GM12875 (cell line): ENCODE results near the gene ACOT13.
"Not testable (repeated sequence)": the region's sequence is repeated elsewhere in the genome, so short reads cannot be mapped to it uniquely, and the experiment has no call there.

Source experiments
- H3K4me3 ChIP-seq: one replicate; pipeline ENCODE4 v1.5.1; 2011; ENCODE audit warnings: low read depth, low read length, control low read depth
- TF ChIP-seq, protein P1 (sequence below): IDR thresholded peaks from 2 replicates; pipeline ENCODE4 v1.5.1; 2011; ENCODE audit warnings: low read depth, mild to moderate bottlenecking, control low read depth, inconsistent platforms, low read length, moderate library complexity, borderline replicate concordance; ENCODE audit not compliant: insufficient read depth

Gene ACOT13

DNA sequence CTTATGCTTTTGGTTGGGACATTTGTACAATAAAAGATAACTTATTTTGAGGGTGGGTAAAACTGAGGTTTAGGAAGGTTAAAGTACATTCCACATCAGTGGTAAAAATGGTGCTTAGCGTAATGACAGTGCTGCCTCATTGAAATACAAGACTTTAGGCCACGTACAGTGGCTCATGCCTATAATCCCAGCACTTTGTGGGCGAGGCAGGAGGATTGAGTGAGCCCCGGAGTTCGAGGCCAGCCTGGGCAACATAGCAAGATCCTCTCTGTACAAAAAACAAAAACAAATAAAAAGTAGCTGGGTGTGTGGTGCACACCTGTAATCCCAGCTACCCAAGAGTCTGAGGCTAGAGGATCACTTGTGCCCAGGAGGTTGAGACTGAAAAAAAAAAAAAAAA lies 18.6 kb upstream of the ACOT13 start:
- no peak overlapping the region for H3K4me3 ChIP-seq
- TF ChIP-seq, protein P1, sequence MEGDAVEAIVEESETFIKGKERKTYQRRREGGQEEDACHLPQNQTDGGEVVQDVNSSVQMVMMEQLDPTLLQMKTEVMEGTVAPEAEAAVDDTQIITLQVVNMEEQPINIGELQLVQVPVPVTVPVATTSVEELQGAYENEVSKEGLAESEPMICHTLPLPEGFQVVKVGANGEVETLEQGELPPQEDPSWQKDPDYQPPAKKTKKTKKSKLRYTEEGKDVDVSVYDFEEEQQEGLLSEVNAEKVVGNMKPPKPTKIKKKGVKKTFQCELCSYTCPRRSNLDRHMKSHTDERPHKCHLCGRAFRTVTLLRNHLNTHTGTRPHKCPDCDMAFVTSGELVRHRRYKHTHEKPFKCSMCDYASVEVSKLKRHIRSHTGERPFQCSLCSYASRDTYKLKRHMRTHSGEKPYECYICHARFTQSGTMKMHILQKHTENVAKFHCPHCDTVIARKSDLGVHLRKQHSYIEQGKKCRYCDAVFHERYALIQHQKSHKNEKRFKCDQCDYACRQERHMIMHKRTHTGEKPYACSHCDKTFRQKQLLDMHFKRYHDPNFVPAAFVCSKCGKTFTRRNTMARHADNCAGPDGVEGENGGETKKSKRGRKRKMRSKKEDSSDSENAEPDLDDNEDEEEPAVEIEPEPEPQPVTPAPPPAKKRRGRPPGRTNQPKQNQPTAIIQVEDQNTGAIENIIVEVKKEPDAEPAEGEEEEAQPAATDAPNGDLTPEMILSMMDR, result no peak

DNA sequence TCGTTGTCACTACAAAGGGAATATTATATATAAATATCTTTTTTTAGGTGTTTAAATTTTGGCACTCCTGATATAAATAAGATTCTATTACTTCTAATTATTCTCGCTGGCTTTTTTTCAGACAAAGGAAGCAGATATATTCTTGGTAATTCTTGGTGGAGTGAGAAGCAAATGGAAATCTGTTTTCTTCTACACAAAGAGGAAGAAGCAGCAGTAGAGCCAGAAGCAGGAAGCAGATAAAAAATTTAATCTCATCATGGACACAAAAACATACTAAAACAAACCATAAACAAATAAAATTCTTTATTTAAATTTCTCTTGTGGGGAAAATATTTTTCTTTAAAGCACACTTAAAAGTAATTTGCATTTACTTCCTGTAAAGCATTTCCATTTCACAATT lies 17.2 kb upstream of the ACOT13 start:
- TF ChIP-seq, protein P1, result no peak
- no peak overlapping the region for H3K4me3 ChIP-seq

DNA sequence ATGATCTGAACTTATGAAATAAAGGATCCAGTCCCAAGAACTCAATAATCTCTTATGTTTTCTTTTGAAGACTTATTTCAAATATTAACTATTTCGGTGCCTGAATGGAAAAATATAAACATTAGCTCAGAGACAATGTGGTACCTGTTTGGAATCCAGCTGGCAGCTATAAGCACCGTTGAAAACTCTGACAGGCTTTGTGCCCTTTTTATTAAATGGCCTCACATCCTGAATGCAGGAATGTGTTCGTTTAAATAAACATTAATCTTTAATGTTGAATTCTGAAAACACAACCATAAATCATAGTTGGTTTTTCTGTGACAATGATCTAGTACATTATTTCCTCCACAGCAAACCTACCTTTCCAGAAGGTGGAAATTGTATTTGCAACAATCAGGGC lies 16.5 kb upstream of the ACOT13 start:
- TF ChIP-seq, protein P1, result no peak
- no peak overlapping the region for H3K4me3 ChIP-seq

DNA sequence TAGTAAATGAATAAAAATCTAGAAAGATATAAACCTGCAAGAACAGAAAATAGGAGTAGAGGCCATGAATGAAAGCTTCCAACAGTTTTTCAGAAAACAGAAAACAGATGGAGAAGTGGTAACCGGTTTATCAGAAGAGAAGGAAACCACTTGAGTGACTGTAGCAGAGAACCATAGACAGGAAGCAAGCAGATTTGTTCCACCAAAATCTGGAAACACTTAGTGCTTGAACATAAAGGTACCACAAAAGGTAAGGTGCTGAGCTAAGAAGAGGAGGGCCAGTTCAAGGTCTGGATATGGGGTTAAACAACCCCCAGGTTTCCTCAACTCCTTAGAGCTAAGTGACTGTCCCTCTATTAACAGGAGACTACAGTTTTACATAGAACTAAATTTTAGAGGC lies 11.7 kb upstream of the ACOT13 start:
- H3K4me3 ChIP-seq, result no peak overlapping the region
- TF ChIP-seq, protein P1, result no peak

GRCh38 chr6:24658573-24659560 lies 8.0 kb upstream of the ACOT13 start:
- H3K4me3 ChIP-seq, result no peak overlapping the region
- TF ChIP-seq, protein P1, result no peak

DNA sequence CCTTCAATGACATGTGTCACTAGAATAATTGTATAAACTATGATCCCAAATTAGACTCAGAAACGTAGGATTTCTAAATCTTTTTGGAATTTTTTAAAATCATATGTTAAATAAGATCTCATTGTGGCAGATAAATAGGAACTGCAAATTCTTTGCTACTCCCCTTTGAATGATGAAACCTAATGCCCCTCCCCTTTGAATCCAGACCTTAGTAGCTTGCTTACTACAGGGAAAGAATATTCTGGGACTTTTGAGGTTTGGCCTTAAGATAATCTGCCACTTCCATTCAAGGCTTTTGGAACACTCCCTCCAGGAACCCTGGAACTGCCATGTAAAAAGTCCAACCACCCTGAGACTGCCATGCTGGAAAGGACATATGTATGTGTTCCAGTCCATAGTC lies 7.3 kb upstream of the ACOT13 start:
- TF ChIP-seq, protein P1, result no peak
- no peak overlapping the region for H3K4me3 ChIP-seq

- H3K4me3 ChIP-seq, result no peak overlapping the region
- TF ChIP-seq, protein P1, result no peak
Measured at GRCh38 chr6:24660105-24660504, 6.8 kb upstream of the ACOT13 start.

DNA sequence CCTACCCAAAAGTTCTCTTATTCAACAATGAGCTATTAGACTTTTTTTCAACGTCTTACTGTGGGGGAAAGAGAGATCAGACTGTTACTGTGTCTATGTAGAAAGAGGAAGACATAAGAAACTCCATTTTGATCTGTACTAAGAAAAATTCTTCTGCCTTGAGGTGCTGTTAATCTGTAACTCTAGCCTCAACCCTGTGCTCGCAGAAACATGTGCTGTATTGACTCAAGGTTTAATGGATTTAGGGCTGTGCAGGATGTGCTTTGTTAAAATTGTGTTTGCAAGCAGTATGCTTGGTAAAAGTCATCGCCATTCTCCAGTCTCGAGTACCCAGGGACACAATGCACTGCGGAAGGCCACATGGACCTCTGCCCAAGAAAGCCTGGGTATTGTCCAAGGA lies 5.1 kb upstream of the ACOT13 start:
- not testable (repeated sequence) for H3K4me3 ChIP-seq
